ENCODE measurements around the gene FBXO38. TPM values are rescaled to one million over a fixed set of nuclear protein-coding genes. Genes with fewer than 3 reads are reported as not detected.

FBXO38 gene
- total and polyA plus RNA-seq, 2 of the 13 experiments (the other 11 are each of a cell fraction or from before 2014, with no cell fraction given): 24.8 to 35.9 TPM

DNA sequence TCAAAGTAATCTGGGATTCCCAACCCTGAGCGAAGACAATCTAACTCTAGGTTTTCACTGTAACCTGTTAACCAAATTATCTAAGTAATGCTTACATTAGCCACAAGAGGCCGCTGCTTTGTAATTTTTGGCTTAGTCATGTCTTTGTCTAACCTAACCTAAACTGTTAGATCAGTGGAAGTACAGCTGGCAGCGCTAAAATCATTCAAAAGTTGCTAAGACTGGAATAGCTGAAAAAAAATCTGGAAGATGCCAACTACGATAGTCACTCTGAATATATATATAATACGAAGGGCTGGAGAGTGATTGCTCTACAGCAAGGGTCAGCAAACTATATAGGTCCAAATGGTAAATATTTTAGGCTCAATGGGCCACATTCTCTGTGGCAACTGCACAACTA, 60.2 kb downstream of the FBXO38 start:
- Histone ChIP-seq H3K79me2 (ENCODE audit: insufficient read depth, low read length) (no peaks in the 10 kb centered on the region), H3K9ac (ENCODE audit: insufficient read depth, low read depth, low read length) (no peak overlapping the region), H4K20me1 (ENCODE audit: insufficient read depth, low read length) (no peaks in the 10 kb centered on the region), H3K27me3 (ENCODE audit: control insufficient read depth in 1 of 2, insufficient read depth in 2 of 2, low read length in 2 of 2) (no peaks in the 10 kb centered on the region), H3K27ac (ENCODE audit: extremely low read length, insufficient read depth, low read length) (no peak overlapping the region), H3K4me1 (ENCODE audit: insufficient read depth, low read length) (no peaks in the 10 kb centered on the region), H2AFZ (ENCODE audit: low read length) (no peak overlapping the region), H3K4me3 (replicated peaks in 1 of 3; ENCODE audit: insufficient read depth in 1 of 3, low read depth in 2 of 3, low read length in 3 of 3) (no peak overlapping the region), H3K9me3 (ENCODE audit: low read length) (no peaks in the 10 kb centered on the region), H3K4me2 (ENCODE audit: low read depth, low read length) (no peak overlapping the region), H3K36me3 (replicated peaks in 1 of 2; ENCODE audit: control insufficient read depth in 1 of 2, insufficient read depth in 2 of 2, low read length in 2 of 2) (peaks cover 10 to 26% of the 10 kb centered on the region in 2 experiments)
- ChIA-PET POLR2A (no interaction called here), CTCF (ENCODE audit: low intra/inter-chr PET ratio, low total read pairs) (interaction anchor here (0.7 to 2.2 kb wide), 4 partner anchors 39 to 671 kb away, joined by 3 to 21 read pairs (median 5); no protein-coding TSS in a partner anchor)
- BruUV-seq (replicated peaks): TSS peak; percentile 34
- intact Hi-C loops (cut with micrococcal nuclease; ENCODE audit: unreplicated experiment): loop anchor here (1.0 to 10.0 kb wide), 5 partner anchors 38 to 671 kb away; no protein-coding TSS in a partner anchor
- peak; percentile 91 for ATAC-seq
- in situ Hi-C loops (cut with HindIII; ENCODE audit: extremely low pct_ligation_motif_present, low pct_unique_long_range_greater_than_20kb): no loop called here
- peak; percentile 65 for DNase-seq (ENCODE audit: low spot score)
- FAIRE-seq: peak; percentile 12
- 41% methylated on average over 5 of the region's 5 CpGs for WGBS (ENCODE audit: low lambda C conversion rate)
- TF ChIP-seq, protein P1, sequence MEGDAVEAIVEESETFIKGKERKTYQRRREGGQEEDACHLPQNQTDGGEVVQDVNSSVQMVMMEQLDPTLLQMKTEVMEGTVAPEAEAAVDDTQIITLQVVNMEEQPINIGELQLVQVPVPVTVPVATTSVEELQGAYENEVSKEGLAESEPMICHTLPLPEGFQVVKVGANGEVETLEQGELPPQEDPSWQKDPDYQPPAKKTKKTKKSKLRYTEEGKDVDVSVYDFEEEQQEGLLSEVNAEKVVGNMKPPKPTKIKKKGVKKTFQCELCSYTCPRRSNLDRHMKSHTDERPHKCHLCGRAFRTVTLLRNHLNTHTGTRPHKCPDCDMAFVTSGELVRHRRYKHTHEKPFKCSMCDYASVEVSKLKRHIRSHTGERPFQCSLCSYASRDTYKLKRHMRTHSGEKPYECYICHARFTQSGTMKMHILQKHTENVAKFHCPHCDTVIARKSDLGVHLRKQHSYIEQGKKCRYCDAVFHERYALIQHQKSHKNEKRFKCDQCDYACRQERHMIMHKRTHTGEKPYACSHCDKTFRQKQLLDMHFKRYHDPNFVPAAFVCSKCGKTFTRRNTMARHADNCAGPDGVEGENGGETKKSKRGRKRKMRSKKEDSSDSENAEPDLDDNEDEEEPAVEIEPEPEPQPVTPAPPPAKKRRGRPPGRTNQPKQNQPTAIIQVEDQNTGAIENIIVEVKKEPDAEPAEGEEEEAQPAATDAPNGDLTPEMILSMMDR (CRISPR knock-in tag; IDR thresholded peaks at IDR 0.05): peak; percentile 72
- TF ChIP-seq ZNF737 (CRISPR knock-in tag; IDR thresholded peaks at IDR 0.05; ENCODE audit: borderline replicate concordance): no peak
- TF ChIP-seq ATF1 (CRISPR knock-in tag; IDR thresholded peaks at IDR 0.05): no peak
- no peak for TF ChIP-seq ZNF160 (CRISPR knock-in tag; IDR thresholded peaks at IDR 0.05)
- TF ChIP-seq SP140L (CRISPR knock-in tag; IDR thresholded peaks at IDR 0.05; ENCODE audit: borderline replicate concordance): 0 out of 2 replicates have a peak, but pooled peaks have one; percentile 54
- peak; percentile 57 for TF ChIP-seq MAFF (IDR thresholded peaks at IDR 0.05; ENCODE audit: low read depth, low read length)
- peak; percentile 48 to 52 for TF ChIP-seq MAFK (conservative IDR thresholded peaks at IDR 0.05 in 1 of 2, IDR thresholded peaks at IDR 0.05 in 1 of 2; ENCODE audit: low read length in 2 of 2)
- TF ChIP-seq SMC3 (IDR thresholded peaks at IDR 0.05; ENCODE audit: low read length): peak; percentile 52; the same call in 1 of the 2 replicates
- TF ChIP-seq ZNF460 (CRISPR knock-in tag; IDR thresholded peaks at IDR 0.05; ENCODE audit: borderline replicate concordance): no peak
- TF ChIP-seq, protein P2, sequence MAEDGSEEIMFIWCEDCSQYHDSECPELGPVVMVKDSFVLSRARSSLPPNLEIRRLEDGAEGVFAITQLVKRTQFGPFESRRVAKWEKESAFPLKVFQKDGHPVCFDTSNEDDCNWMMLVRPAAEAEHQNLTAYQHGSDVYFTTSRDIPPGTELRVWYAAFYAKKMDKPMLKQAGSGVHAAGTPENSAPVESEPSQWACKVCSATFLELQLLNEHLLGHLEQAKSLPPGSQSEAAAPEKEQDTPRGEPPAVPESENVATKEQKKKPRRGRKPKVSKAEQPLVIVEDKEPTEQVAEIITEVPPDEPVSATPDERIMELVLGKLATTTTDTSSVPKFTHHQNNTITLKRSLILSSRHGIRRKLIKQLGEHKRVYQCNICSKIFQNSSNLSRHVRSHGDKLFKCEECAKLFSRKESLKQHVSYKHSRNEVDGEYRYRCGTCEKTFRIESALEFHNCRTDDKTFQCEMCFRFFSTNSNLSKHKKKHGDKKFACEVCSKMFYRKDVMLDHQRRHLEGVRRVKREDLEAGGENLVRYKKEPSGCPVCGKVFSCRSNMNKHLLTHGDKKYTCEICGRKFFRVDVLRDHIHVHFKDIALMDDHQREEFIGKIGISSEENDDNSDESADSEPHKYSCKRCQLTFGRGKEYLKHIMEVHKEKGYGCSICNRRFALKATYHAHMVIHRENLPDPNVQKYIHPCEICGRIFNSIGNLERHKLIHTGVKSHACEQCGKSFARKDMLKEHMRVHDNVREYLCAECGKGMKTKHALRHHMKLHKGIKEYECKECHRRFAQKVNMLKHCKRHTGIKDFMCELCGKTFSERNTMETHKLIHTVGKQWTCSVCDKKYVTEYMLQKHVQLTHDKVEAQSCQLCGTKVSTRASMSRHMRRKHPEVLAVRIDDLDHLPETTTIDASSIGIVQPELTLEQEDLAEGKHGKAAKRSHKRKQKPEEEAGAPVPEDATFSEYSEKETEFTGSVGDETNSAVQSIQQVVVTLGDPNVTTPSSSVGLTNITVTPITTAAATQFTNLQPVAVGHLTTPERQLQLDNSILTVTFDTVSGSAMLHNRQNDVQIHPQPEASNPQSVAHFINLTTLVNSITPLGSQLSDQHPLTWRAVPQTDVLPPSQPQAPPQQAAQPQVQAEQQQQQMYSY (CRISPR knock-in tag; IDR thresholded peaks at IDR 0.05): no peak
- TF ChIP-seq ELF4 (CRISPR knock-in tag; IDR thresholded peaks at IDR 0.05; ENCODE audit: borderline replicate concordance): no peak
- no peak for TF ChIP-seq JUND (CRISPR knock-in tag; IDR thresholded peaks at IDR 0.05)
- TF ChIP-seq, protein P3, sequence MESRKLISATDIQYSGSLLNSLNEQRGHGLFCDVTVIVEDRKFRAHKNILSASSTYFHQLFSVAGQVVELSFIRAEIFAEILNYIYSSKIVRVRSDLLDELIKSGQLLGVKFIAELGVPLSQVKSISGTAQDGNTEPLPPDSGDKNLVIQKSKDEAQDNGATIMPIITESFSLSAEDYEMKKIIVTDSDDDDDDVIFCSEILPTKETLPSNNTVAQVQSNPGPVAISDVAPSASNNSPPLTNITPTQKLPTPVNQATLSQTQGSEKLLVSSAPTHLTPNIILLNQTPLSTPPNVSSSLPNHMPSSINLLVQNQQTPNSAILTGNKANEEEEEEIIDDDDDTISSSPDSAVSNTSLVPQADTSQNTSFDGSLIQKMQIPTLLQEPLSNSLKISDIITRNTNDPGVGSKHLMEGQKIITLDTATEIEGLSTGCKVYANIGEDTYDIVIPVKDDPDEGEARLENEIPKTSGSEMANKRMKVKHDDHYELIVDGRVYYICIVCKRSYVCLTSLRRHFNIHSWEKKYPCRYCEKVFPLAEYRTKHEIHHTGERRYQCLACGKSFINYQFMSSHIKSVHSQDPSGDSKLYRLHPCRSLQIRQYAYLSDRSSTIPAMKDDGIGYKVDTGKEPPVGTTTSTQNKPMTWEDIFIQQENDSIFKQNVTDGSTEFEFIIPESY (CRISPR knock-in tag; IDR thresholded peaks at IDR 0.05): no peak
- TF ChIP-seq SMAD9 (CRISPR knock-in tag; IDR thresholded peaks at IDR 0.05): no peak
- TF ChIP-seq RFXAP (CRISPR knock-in tag; IDR thresholded peaks at IDR 0.05; ENCODE audit: borderline replicate concordance): no peak
- peak; percentile 59; the same call in 1 of the 2 replicates for TF ChIP-seq NFE2L2 (IDR thresholded peaks at IDR 0.05; ENCODE audit: low read length)
- peak; percentile 49; the same call in 1 of the 2 replicates for TF ChIP-seq HOXA5 (CRISPR knock-in tag; IDR thresholded peaks at IDR 0.05)
- peak; percentile 59; the same call in 1 of the 2 replicates for TF ChIP-seq MIXL1 (CRISPR knock-in tag; IDR thresholded peaks at IDR 0.05)

All from HepG2 (cell line).